Right ventricle myocardium inferior (tissue), 1 donor: ENCODE data around the gene SLX9. TPM values are rescaled to one million over a fixed set of nuclear protein-coding genes. Genes with fewer than 3 reads are reported as not detected.

Experiments used
- ATAC-seq: fragments of 200-7000 bp; cut with Tn5 transposase; one replicate; pipeline ENCODE4 v1.9.1; 2020; ENCODE audit warnings: mild to moderate bottlenecking, moderate library complexity
- DNase-seq: peaks from one replicate; pipeline ENCODE4 v3.0.0; 2021; ENCODE audit errors: missing footprints
- intact Hi-C: fragments of 100-400 bp; cut with DNase I; formaldehyde crosslinking; loops from one replicate; pipeline ENCODE4 v1.11.0; 2022
- total RNA-seq: library from RNA; stranded (reverse); fragmentation: NEBNext Ultra II Directional; extraction: Animal tissue kit (Norgen Biotek cat#: 25700); gene quantifications from one replicate; pipeline ENCODE4 v1.2.1, GENCODE V29; 2021
- donor health status: DM: no; HTN: yes; CAD: no; lungs with severe emphysema.

Gene SLX9
- total RNA-seq, 1 donor from 2014 or later: 66.5 TPM

DNA sequence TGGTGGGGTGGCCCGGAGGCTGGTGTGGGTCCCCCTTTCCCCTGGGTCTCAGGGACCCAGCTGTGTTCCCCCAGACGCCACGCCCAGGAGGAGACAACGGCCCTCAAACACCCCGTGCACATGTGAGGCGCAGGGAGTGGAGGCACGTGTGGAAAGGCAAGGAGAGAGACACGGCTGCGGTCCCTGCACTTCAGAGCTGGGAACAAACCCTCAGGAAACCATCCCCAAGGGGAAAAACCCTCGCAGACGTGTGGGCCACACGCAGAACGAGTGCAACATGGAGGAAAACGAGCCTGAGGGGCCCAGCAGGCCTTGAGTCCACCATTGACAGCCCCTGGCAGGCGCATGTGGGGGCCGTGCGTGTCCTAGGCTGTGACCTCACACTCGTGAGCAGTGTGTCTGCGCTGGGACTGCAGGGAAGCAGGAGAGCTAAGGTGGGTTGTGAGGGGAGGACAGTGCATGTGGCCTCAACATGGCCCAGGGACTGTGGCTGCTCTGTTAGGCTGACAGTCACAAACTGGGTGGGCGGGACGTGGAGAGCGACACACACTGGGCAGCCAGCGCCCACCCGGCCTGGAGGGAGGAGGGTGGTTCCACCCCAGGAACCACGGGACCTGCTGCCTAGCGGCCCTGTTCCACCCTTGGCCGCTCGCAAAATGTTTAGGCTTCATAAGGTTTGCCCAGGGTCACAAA, 39.1 kb upstream of the SLX9 start:
- DNase-seq (no peak), ATAC-seq (no peak)
- intact Hi-C loops: no loop called here

DNA sequence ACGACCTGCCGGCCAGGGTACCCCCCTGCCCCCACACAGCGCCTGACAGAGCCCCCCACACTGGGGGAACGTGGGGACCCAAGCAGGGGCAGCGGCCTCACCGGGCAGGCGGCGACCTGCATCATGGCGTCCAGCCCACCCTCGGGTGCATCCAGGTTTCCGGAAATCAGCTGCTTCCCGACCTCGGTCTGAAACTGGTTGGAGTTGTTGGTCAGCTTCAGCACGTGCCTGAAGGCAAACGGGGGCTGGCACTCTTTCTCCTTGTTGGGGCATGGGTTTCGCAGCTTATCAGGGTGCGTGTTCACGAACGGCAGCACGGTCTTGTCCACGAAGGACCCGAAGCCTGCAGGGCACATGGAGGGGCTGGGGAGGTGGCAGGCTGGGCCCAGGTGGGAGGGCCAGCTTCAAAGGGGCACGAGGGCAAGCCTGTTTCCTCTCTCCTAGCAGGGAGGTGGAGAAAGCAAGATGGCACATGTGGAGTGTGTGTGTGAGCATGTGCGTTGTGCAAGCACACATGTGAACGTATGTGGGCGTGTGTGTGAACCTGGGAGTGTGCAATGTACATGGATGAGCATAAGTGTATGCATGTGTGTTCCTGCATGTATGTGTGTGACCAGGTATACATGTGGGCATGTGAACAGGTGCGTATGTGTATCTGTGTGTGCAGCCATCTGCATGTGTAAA, 38.3 kb upstream of the SLX9 start:
- DNase-seq (peak; percentile 43), ATAC-seq (no peak)
- intact Hi-C loops: no loop called here

DNA sequence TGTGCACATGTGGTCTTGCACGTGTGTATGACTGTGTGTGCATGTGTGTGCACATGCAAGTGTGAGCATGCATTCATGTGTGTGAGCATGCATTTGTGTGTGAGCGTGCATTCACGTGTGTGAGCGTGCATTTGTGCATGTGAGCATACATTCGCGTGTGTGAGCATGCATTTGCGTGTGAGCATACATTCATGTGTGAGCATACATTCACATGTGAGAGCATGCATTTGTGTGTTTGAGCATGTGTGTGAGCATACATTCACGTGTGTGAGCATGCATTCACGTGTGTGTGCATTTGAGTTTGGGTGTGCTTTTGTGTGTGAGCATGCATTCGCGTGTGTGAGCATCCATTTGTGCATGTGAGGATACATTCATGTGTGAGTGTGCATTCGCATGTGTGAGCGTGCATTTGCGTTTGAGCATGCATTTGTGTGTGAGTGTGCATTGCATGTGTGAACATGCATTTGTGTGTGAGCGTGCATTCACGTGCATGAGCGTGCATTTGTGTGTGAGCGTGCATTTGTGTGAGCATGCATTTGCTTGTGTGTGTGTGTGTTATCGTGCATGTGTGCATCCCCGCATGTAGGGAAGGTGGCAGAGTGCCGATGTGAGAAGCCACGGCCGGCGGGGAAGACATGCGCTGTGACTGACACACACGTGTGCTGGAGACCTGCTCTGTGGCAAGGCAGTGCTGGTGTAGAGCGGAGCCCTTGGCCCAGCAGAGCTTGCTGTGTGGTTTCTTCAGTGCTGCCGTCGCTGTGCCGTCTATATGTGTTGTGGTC, 37.4 kb upstream of the SLX9 start:
- DNase-seq: peak; percentile 55

DNA sequence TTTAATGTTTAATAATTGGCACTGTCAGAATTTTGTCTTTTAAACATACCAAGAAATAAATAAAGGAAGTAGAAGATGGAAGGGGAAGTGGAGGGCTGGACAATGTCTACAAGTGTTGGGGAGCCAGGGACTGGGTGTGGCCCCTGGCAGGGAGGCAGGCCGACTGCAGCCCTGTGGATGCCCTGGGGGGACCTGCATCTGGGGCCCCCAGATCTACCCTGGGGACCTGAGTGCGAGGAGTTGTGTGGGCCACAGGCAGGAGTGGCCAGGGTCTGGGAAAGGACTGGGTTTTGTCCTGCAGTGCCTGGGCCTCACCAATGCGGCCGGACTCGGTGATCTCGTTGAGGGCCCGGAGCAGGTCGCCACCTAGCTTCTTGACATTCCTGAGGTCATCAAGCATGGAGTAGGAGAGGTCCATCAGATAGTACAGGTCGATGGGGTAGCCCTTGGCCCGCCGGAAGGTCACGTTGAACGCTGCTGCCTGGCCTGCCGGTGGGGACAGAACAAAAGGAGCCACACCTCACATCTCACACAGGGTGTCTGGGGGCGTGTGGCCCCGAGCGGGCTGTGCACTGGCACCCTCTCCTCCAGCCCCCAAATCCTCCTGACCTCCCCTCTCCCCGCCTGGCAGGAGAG, 36.7 kb upstream of the SLX9 start:
- DNase-seq: peak; percentile 64
- intact Hi-C loops: no loop called here
- peak; percentile 32 for ATAC-seq

More for the DNA sequence above, 37.4 kb upstream of the SLX9 start:
- ATAC-seq: no peak
- intact Hi-C loops: no loop called here

DNA sequence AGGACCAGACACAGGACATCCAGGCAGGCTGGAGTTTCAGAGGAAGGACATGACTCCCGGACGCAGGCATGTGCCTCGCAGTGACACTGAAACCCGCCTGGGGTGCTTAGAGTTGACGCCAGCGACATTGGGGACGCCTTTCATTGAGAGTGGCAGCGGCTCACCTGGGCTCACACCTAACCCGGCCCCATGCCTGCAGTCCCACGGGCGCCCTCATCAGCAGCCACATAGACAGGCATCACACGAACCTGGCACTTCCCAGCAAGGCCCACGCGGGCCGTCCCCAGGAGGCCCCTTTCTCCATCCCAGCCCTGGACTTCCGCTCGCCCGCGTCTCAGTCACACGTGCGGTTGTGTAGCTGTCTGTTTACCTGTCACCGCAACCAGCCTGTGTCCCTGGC, 36.1 kb upstream of the SLX9 start:
- peak; percentile 14 for DNase-seq
- intact Hi-C loops: no loop called here
- no peak for ATAC-seq

DNA sequence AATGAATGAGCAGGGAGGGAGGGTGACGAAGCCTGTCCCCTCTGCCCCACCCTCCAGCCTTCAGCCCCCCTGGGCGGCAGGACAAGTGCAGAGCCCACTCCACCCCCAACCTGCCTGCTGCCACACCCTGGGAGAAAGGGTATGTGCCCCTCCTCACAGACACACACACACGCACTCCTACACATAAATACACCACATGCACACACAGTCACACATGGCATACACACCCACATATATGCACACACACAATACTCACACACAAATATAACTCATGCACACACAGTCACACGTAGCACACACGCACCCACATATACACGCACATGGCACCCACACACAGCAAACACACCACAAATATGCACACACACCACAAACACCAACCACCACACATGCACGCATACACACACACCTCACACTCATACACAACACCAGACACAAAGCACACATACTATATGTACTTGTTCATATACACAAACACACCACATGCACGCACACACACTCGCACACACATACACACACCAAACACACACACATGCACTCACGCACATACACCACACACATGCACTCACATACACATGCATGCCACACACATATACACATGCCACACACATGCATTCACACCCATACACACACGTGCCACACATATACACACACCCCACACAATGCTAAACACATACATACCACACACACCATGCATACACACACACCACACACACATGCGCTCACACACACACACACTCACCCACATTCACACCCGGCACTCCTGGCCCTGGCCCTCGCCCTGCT, 35.5 kb upstream of the SLX9 start:
- DNase-seq (no peak), ATAC-seq (no peak)
- intact Hi-C loops: no loop called here

DNA sequence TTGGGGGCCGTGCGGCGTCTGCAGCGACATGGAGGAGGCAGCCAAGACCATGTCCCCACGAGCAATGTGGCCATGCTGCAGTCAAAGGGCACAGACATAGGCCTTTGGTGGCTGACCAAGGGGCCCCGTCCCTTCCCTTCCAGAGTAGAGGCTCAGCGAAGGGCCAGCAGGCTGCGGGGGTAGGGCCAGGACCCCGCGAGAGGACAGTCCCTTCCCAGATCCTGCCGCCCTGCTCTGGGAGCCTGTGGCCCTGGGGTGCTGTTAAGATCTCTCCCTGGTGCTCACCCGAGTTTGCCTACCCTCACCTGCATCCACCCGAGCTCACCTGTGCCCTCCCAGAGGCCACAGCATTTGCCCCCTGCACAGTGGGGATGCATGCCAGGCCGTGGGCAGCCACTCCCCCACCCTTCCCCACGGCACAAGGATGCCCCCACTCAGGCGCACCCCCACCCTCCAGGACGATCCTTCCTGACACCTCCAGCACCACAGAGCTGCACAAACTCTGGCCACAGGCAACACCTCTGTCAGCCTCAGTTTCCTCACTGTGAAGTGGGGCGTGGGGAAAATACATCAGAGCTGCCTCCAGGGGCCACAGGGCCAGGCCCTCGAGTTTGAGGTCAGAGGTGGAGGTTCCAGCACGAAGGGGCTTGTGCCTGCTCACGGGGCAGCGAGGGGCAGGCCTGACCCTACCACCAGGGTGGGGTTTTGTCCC, 34.7 kb upstream of the SLX9 start:
- no peak for DNase-seq
- intact Hi-C loops: no loop called here
- ATAC-seq: no peak

DNA sequence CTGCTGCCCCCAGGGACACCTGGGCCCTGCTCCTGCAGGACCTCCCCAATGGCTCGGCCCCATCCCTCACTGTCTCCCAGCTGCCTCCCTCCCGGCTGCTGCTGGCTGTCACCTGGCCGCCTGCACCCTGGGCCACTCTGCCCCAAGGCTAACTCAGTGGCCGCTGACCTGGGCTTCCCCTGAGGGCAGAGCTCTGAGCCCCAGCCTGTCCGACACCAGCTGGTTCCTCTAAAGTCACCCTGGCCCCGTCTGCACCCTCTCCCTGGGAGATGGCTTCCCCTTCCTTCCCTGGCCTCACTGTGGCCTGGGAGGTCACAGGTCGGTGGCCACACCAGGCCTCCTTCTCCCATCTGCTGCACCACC, 34.1 kb upstream of the SLX9 start:
- peak; percentile 26 for ATAC-seq
- intact Hi-C loops: no loop called here
- no peak for DNase-seq

DNA sequence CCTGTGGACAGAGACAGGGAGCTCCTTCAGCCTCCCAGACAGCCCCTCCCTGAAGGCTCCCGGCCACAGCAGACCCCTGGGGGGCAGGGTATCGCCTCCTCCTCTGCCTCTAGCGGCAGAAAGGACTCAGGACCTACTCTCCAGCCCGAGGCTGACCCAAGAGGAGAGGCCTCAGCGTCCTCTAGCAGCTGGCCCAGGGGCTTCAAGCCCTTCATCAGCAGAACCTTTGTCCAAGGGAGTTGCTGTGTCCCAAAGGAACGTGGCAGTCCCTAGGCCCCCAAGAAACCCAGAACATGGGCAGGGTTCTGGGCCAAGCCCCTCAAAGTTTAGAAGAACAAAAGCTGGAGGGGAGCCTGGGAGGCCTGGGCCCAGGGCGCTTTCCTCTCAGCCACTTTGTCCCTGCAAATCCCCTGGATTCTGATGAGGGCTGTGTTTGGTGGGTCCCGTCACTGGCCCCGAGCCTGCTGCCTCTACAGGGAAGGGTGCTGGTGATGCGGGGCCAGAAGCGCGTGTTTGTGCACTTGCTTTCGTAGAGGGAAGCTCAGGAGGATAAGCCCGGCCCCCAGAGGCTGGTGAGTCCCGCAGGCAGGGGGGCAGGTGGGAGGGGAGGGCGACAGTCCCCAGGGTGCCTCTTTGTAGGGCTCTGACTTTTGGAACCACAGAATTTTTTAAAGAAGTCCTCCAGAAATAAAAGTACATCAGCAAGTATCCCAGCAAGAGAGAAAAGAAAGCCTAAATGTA, 32.4 kb upstream of the SLX9 start:
- intact Hi-C loops: no loop called here
- DNase-seq: no peak
- ATAC-seq: no peak

DNA sequence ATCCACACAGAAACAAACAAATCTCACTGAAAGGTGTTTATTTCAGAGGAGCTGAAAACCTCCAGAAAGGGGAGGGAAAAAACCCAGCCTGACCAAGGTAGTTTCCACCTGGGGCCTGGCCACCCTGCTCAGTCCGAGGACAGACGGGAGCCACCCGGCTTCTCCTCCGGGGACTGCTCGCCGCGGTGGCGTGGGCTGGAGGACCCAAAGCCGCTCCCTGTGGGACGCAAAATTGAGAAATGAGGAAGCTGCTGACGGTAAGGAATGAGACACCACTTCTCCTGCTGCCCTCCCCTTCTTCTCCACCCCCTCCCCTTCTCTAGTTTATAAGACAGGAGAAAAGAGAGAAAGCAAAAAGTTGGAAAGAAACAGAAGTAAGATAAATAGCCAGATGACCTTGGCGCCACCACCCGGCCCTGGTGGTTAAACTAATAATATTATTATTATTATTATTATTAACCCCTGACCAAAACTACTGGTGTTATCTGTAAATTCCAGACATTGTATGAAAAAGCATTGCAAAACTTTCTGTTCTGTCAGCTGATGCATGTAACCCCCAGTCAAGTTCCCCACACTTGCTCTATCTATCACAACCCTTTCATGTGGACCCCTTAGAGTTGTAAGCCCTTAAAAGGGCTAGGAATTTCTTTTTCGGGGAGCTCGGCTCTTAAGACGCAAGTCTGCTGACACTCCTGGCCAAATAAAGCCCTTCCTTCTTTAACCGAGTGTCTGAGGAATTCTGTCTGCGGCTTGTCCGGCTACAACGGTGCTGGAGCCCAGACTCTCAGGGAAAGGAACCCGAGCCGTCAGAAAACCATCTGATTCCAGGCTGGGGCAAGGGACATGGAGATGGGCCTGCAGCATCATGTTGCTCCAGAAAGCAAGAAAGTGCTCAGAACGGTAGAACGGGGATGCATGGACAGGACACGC, 31.6 kb upstream of the SLX9 start:
- DNase-seq (peak; percentile 85), ATAC-seq (no peak)
- intact Hi-C loops: no loop called here

DNA sequence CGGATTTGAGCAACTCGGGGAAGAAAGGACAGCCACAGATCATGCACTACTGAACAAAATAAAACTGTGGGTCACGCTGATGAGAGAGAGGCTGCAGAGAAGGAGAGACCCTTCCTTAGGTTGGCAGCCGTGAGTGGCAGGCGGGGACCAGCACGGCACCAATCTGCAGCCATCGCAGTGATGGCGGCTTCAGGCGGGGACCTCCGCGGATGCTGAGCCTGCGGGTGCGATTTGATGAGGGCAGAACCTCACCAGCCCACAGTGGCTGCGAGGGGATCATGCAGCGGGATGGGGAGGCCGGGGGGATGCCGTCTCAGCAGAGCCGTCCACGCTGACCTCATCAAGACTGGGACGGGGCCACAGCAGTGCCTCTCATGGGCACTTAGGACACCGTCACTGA, 30.9 kb upstream of the SLX9 start:
- ATAC-seq (no peak), DNase-seq (no peak)
- intact Hi-C loops: no loop called here

DNA sequence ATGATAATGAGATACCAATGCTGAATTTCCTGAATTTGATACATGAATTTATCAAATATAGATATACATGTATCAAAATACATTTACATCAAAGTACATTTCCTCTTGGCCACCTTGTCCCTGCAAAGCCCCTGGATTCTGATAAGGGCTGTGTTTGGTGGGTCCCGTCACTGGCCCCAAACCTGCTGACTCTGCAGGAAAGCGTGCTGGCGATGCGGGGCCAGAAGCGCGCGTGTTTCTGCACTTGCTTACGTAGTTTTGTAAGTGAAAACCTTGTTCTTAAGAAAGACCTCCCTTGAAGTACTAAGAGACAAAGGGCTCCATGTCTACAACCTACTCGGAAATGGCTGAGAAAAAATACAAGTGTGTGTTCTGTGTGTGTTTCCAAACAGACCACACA, 30.1 kb upstream of the SLX9 start:
- intact Hi-C loops: loop anchor here (10.0 kb wide), 1 partner anchor 395 kb away; no protein-coding TSS in a partner anchor
- ATAC-seq (no peak), DNase-seq (no peak)

DNA sequence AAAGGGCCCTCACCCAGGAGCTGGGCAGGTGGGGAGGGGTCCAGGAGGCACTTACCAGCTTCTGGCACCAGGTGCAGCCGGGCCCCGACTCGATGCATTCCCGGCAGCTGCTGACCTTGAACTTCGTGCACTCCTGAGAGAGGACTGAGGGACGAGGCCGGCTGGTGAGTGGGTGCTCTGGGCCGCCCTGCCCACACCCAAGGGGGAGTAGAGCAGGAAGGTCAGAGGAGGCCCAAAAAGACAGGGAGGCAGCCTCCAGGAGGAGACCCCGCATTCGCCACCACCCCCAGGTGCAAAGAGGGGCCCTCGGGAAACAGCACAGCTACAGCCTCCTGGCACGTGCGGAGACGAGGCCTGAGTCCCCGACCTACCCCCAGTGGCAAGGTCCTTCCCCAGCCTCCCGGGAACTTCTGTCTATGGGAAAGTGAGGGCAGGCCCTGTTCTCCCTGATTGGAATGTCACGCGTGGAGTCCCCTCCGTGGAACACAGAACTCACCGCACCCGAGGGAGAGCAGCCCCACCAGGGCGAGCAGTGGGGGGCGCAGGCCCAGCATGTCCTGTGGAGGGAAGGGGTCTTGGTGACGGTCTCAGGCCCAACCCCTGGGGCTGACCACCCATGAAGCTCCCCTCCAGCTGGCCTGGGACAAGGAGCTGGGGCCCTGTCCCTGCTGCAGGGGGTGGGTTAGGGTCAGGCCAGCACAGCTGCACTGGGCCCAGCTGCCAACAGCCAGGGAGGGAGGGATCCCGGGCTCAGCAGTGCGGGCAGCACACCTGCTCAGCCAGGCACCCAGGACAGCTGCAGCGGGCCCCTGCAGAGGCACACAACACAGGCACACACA, 29.4 kb upstream of the SLX9 start:
- ATAC-seq (no peak), DNase-seq (no peak)
- intact Hi-C loops: loop anchor here (10.0 kb wide), 1 partner anchor 396 kb away; no protein-coding TSS in a partner anchor

DNA sequence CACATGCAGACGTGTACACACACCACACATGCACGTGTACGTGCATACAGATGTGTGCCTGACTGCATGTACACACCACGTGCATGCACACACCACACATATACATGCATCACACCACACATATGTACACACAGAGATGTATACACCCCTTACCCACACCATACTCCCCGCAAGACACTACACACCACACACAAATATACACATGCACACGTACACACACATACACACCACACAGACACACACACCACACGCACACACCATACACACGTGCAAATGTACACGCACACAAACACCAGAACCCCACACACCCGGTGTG, 28.8 kb upstream of the SLX9 start:
- intact Hi-C loops: loop anchor here (10.0 kb wide), 1 partner anchor 396 kb away; no protein-coding TSS in a partner anchor
- ATAC-seq: peak; percentile 2
- DNase-seq: no peak

DNA sequence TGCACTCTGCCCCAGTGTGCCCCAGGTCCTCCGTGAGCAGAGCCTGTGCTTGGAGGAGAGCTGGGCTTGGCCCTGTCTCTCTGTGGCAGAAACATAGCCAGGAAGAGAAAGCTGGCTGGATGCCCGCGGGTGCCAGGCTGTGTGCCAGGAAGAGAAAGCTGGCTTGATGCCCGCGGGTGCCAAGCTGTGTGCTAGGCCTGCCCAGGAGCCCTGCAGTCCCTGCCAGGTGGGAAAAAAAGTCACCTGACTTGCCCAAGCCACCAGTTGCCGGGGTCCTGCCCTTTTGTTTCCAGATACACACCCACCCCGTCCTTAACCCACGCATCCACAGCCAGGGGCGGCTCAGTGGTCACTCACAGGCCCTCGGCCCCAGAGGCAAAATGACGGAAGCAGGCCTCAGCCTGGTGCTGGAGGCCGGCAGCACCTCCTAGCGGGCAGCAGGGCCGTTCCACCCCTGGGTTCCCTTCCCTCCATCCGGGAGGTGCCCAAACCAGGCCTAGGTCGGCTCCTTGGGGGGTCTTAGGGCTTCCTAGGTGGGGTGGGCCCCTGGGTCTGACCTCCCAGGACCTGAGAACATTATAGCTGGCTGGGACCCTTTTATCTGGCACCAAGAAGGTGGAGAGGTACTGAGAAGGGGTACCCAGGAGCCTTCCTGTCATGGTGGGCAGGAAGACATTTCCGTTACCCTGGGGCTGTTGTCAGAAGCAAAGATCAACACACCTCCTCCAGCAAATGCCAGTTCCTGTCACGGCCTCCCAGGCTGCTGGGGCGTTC, 28.3 kb upstream of the SLX9 start:
- ATAC-seq (peak; percentile 84), DNase-seq (peak; percentile 90)
- intact Hi-C loops: loop anchor here (10.0 kb wide), 1 partner anchor 397 kb away; no protein-coding TSS in a partner anchor
